HG03575 (cell line): ENCODE results near the gene PACSIN1.

Source experiments
- ATAC-seq: cut with Tn5 transposase; IDR thresholded peaks from one replicate; pipeline ENCODE4 v1.9.1; 2021; ENCODE audit not compliant: unreplicated experiment, insufficient number of reproducible peaks, low FRiP score; ENCODE audit errors: extremely low read depth

Gene PACSIN1

GRCh38 chr6:34465531-34466241 is at the start of gene PACSIN1:
PACSIN1 (plus strand) TSS chr6:34466076; CDS start chr6:34526306, 60,230 bp downstream.
- ATAC-seq: no peak

DNA sequence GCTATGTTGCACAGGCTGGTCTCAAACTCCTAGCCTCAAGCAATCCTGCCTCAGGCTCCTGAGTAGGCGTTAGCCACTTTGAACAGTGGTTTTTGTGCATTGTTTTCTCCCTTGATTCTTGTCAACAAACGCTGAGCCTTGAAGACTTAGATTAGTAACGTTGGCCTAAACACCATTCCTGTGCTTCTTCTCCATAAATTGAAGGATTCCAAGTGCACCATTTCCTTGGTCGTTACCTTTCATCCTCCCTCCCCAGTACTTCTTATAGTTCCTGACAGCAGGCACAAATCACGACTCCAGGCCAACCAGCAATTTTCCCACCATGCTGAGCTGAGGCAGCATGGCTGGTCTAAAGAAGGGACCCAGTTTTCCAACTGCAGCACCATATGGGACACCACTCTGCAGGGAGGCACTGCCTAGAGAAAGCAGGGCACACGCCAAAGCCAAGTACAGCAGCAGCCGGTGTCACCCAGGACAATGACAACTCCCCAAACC is 49.0 kb upstream of the PACSIN1 start:
- ATAC-seq: no peak

DNA sequence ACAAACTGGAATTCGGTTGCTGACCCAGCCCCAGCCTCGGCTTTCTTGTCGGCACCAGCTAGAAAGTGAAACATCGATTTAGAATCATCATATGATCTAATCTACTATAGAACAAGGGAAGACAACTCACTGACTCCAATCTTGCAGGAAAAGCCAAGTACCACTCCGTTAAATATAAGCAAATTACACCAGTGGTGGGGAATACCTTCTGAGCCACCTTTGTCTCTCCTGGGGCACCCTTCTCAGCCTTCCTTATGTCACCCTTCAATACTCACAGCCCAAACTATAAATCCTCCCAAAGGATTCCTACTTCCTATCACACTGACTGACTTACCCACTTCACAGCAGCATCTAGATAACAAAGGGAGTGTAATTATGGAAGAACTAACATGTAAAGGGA is 47.5 kb upstream of the PACSIN1 start:
- no peak for ATAC-seq

DNA sequence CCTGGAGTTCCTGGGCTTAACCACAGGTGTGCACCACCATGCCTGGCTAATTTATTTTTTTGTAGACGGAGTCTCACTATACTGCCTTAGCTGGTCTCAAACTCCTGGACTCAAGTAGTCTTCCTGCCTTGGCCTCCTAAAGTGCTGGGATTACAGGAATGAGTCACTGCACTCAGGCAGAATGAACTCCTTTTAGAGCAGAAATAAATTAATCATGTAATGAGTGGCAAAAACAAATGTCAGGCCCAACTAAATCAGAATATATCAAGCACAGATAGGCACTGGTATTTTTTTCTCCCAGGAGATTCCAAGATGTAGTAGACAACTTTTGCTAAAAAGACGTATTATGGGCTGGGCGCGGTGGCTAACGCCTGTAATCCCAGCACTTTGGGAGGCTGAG is 42.6 kb upstream of the PACSIN1 start:
- ATAC-seq: no peak

DNA sequence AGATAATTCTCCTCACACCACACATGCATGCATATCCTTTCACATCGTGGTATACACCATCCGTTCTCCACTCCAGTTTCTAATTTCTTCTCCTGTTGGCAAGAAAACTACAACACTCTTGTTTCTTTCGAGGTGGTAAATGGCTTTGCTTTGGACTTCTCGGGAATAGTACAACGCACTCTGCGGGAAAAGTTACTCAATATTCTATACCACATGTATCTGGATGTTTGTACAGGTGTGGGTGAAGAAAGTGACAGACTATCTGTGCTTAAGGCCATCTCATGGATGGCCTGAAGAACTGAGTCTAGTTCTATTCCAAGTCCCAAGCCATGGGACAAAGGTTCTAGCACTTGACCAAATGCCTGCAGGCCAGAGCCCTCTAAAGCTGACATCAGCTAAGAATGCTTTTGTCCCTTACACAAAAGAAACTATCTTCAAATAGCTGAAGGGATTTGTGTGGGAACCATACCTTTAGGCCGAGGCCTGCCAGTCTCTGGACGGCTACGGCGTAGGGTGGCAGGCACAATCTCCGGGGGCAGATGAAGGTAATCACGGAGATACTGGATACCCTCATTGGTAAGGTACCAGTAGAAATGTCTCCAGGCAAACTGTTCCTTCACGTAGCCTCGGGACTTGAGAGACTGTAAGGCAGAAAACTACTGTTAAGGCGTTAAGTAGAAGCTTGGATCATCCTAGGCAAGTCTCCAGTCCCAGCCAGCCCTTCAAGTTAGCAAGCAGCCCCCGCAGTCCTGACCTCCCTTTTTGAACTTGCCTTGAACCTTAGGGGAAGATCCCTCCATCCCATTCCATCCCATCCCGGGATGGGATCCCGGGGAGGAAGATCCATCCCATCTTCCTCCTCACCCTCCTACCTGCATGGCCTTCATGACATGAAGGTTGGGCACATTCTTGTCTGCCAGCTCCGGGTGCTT is 41.4 kb upstream of the PACSIN1 start:
- ATAC-seq: no peak

DNA sequence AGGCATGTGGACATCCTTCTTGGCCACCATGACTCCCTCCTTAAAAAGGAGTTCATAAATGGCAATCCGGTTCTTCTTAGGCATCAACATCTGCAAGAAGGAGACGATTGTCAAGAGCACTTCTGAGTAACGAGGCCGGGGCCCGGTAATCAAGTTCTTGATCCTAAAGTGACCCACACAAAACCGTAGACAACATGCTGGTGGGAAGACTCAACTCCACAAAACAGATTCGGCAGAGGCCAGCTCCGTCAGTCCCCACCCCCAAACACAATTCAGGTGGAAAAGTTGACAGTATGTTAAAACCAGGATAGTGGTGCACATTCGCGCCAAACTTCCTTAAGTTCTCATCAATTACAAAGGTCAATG is 40.8 kb upstream of the PACSIN1 start:
- ATAC-seq: no peak

GRCh38 chr6:34425498-34426410 is 40.1 kb upstream of the PACSIN1 start, which contains the start of gene RPS10:
RPS10 (minus strand) TSS chr6:34426069; CDS start chr6:34425221, 848 bp downstream.
- no peak for ATAC-seq

DNA sequence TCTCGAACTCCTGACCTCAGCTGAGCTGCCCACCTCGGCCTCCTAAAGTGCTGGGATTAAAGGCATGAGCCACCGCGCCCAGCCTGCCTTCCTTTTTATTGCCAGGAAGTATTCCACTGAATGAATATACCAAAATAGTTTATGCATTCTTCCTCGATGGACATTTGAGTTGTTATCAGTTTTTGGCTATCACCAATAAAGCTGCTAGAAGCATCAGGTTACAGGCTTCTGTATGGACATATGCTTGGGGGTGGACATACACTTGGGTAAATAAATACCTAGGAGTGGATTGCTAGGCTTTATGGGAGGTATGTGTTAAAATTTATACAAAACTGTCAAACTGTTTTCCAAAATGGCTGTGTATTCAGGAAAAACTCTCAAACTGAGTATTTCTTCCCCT is 30.0 kb upstream of the PACSIN1 start:
- no peak for ATAC-seq

DNA sequence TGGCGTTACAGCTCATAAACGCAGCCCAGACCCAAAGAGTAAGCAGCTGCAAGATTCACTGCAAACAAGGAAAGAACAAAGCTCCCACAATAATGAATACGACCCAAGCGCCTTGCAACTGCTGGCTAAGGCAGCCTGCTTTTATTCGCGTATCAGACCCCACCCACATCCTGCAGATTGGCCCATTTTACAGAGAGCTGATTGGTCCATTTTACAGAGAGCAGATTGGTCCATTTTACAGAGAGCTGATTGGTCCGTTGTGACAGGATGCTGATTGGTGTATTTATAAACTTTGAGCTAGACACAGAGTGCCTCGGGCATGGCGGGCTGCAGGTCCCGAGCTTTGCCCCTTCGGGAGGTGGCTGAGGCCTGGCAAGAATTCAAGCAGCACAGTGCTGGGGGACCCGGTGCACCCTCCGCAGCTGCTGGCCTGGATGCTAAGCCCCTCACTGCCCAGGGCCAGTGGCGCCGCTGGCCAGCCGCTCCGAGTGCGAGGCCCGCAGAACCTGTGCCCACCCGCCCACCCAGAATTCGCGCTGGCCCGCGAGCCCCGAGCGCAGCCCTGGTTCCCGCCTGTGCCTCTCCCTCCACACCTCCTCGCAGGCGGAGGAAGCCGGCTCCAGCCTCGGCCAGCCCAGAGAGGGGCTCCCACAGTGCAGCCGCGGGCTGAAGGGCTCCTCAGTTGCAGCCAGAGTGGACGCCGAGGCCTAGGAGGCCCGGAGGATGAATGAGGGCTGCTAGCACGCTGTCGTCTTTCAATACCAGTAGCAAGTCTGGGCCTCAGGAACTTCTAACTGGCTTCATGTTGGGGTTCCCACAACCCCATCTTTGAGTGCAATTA is 28.9 kb upstream of the PACSIN1 start:
- no peak for ATAC-seq

DNA sequence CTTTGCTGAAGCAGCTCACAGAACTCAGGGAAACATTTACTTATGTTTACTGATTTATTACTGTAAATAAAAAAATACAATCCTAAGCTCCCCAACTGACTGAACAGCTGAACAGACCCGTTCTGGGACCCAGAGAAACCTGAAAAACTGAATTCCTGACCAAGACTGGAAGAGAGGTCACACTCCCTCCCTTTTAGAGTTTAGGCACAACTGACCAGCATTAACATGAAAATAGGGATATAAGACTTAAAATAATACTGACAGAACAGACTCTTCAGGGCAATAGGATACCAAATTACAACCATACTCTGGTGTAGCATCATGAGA is 28.3 kb upstream of the PACSIN1 start:
- no peak for ATAC-seq

DNA sequence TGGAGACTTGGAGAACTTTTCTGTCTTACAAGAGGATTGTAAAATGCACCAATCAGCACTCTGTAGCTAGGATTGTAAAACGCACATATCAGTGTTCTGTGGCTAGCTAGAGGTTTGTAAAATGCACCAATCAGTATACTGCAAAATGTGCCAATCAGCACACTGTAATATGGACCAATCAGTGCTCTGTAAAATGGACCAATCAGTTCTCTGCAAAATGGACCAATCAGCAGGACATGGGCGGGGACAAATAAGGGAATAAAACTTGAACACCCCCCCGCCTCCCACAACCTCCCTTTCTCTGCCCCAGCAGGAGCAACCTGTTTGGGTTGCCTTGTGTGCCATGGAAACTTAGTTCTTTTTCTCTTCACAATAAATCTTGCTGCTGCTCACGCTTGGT is 27.2 kb upstream of the PACSIN1 start:
- no peak for ATAC-seq

DNA sequence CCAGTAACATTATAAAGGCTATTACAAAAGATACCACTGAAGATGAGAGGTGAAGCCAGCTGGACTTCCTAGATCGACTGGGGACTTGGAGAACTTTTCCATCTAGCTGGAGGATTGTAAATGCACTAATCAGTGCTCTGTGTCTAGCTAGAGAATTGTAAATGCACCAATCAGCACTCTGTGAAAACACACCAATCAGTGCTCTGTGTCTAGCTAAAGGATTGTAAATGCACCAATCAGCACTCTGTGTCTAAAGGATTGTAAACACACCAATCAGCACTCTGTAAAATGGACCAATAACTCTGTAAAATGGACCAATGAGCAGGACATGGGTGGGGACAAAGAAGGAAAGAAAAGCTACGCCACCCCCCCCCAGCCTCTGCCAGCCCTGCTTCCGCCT is 26.4 kb upstream of the PACSIN1 start:
- no peak for ATAC-seq

- no peak for ATAC-seq
Observed at GRCh38 chr6:34441526-34441925, 24.4 kb upstream of the PACSIN1 start.

DNA sequence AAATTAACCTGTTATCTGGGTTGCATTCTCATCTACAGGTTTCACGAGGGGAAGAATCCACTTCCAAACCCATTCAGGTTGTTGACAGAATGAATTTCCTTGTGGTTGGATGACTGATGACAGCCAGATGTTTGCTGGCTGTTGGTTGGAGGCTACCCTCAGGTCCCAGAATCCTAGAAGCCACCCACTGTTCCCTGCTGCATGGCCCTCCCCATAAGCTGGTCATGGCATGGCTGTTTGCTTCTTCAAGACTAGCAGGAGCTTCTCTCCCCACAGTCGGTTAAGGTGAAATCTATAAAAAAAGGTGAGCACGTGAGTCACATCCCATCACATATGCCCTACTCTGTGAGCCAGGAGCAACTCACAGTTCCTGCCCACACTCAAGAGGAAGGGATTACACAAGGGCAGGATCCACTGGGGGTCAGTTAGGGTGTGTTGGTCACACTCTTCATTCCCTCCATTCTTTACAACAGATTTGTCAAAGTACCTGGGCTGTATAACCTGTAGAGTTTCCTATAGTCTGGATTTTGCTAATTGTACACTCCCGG is 20.5 kb upstream of the PACSIN1 start:
- no peak for ATAC-seq

GRCh38 chr6:34447386-34447785 is 18.5 kb upstream of the PACSIN1 start:
- ATAC-seq: no peak

- no peak for ATAC-seq
Observed at GRCh38 chr6:34447910-34448309, 18.0 kb upstream of the PACSIN1 start.

DNA sequence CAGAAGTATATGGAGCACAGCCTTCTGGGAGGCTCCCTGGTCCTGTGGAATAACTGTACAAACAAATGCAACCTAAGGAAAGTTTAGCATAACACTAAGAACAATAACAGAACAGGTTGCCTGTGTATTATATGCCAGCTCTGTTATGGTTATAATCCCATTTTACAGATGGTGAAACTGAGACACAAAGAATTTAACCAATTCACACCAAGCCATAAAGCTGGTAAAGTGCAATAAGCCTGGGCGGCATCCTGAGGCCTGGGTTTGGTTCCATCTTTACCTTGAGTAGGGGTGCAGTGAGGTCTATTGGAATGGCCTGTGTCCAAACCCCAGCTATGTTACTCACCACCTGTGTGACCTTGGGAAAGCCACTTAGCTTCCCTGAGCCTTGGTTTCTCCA is 14.7 kb upstream of the PACSIN1 start:
- no peak for ATAC-seq

GRCh38 chr6:34455831-34456230 is 10.0 kb upstream of the PACSIN1 start:
- no peak for ATAC-seq
